ENCODE results near the gene LOXL3.
A peak's percentile ranks its signal among the peaks of the same experiment; 100 is the strongest.

Gene LOXL3

GRCh38 chr2:74573747-74574562, 20.2 kb upstream of the LOXL3 start:
- peak overlapping the region; percentile 36 for H3K4me3 ChIP-seq (ENCODE audit: low read depth, low read length)
- TF ChIP-seq, protein P1, sequence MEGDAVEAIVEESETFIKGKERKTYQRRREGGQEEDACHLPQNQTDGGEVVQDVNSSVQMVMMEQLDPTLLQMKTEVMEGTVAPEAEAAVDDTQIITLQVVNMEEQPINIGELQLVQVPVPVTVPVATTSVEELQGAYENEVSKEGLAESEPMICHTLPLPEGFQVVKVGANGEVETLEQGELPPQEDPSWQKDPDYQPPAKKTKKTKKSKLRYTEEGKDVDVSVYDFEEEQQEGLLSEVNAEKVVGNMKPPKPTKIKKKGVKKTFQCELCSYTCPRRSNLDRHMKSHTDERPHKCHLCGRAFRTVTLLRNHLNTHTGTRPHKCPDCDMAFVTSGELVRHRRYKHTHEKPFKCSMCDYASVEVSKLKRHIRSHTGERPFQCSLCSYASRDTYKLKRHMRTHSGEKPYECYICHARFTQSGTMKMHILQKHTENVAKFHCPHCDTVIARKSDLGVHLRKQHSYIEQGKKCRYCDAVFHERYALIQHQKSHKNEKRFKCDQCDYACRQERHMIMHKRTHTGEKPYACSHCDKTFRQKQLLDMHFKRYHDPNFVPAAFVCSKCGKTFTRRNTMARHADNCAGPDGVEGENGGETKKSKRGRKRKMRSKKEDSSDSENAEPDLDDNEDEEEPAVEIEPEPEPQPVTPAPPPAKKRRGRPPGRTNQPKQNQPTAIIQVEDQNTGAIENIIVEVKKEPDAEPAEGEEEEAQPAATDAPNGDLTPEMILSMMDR (IDR thresholded peaks at IDR 0.05; ENCODE audit: low read depth, low read length): no peak

GRCh38 chr2:74572178-74572925, 18.6 kb upstream of the LOXL3 start:
- no peak overlapping the region for H3K4me3 ChIP-seq (ENCODE audit: low read depth, low read length)

GRCh38 chr2:74571058-74571457, 17.3 kb upstream of the LOXL3 start:
- H3K4me3 ChIP-seq (ENCODE audit: low read depth, low read length): no peak overlapping the region
- TF ChIP-seq, protein P1 (IDR thresholded peaks at IDR 0.05; ENCODE audit: low read depth, low read length): no peak

More at GRCh38 chr2:74572178-74572925, 18.6 kb upstream of the LOXL3 start:
- TF ChIP-seq, protein P1 (IDR thresholded peaks at IDR 0.05; ENCODE audit: low read depth, low read length): no peak

- no peak overlapping the region for H3K4me3 ChIP-seq (ENCODE audit: low read depth, low read length)
- TF ChIP-seq, protein P1 (IDR thresholded peaks at IDR 0.05; ENCODE audit: low read depth, low read length): no peak
Observed at GRCh38 chr2:74569686-74570085, 15.9 kb upstream of the LOXL3 start.

GRCh38 chr2:74567881-74568280, 14.1 kb upstream of the LOXL3 start:
- TF ChIP-seq, protein P1 (IDR thresholded peaks at IDR 0.05; ENCODE audit: low read depth, low read length): no peak
- H3K4me3 ChIP-seq (ENCODE audit: low read depth, low read length): no peak overlapping the region

GRCh38 chr2:74566754-74567085, 13.0 kb upstream of the LOXL3 start:
- TF ChIP-seq, protein P1 (IDR thresholded peaks at IDR 0.05; ENCODE audit: low read depth, low read length): no peak
- H3K4me3 ChIP-seq (ENCODE audit: low read depth, low read length): no peak overlapping the region
